ES-I3 (cell line): ENCODE results near the gene NECTIN2.
A peak's percentile ranks its signal among the peaks of the same experiment; 100 is the strongest.
"Not testable (repeated sequence)": the region's sequence is repeated elsewhere in the genome, so short reads cannot be mapped to it uniquely, and the experiment has no call there.

Experiments used
- H3K36me3 ChIP-seq: 2 replicates; pipeline ENCODE4 v1.6.1; 2013; ENCODE audit warnings: mild to moderate bottlenecking, low read length, control low read depth, moderate library complexity; ENCODE audit not compliant: insufficient read depth
- H3K4me1 ChIP-seq: 2 replicates; pipeline ENCODE4 v1.6.1; 2013; ENCODE audit warnings: mild to moderate bottlenecking, control low read depth, low read length; ENCODE audit not compliant: insufficient read depth
- H3K9ac ChIP-seq: 2 replicates; pipeline ENCODE4 v1.6.1; 2013; ENCODE audit warnings: low read depth, mild to moderate bottlenecking, low read length, moderate library complexity
- H3K9me3 ChIP-seq: 2 replicates; pipeline ENCODE4 v1.6.1; 2013; ENCODE audit warnings: mild to moderate bottlenecking, low read length, moderate library complexity; ENCODE audit not compliant: control insufficient read depth, insufficient read depth

The NECTIN2 gene

GRCh38 chr19:44878120-44878865, 32.2 kb downstream of the NECTIN2 start:
- no peaks in the 10 kb centered on the region for H3K9me3 ChIP-seq
- peaks cover 39% of the 10 kb centered on the region for H3K4me1 ChIP-seq
- H3K9ac ChIP-seq, result no peak overlapping the region
- H3K36me3 ChIP-seq, result peaks cover 21% of the 10 kb centered on the region; the same call in 1 of the 2 replicates

- peaks cover 20% of the 10 kb centered on the region; the same call in 1 of the 2 replicates for H3K36me3 ChIP-seq
- no peak overlapping the region for H3K9ac ChIP-seq
Observed at GRCh38 chr19:44879309-44880065, 33.4 kb downstream of the NECTIN2 start.

GRCh38 chr19:44882063-44882462, 36.0 kb downstream of the NECTIN2 start:
- Histone ChIP-seq H3K9ac (no peak overlapping the region), H3K9me3 (no peaks in the 10 kb centered on the region), H3K36me3 (no peaks in the 10 kb centered on the region; the same call in 1 of the 2 replicates), H3K4me1 (peaks cover 25% of the 10 kb centered on the region)

More at GRCh38 chr19:44879309-44880065, 33.4 kb downstream of the NECTIN2 start:
- Histone ChIP-seq H3K9me3 (no peaks in the 10 kb centered on the region), H3K4me1 (peaks cover 39% of the 10 kb centered on the region)

- H3K9ac ChIP-seq, H3K9me3 ChIP-seq, H3K36me3 ChIP-seq: not testable (repeated sequence)
- peaks cover 20% of the 10 kb centered on the region for H3K4me1 ChIP-seq
Observed at GRCh38 chr19:44882619-44883397, 36.7 kb downstream of the NECTIN2 start.

- no peak overlapping the region for H3K9ac ChIP-seq
- H3K36me3 ChIP-seq, result no peaks in the 10 kb centered on the region; the same call in 1 of the 2 replicates
- H3K4me1 ChIP-seq, result peaks cover 16% of the 10 kb centered on the region
- no peaks in the 10 kb centered on the region for H3K9me3 ChIP-seq
Observed at GRCh38 chr19:44883922-44884321, 37.8 kb downstream of the NECTIN2 start.

GRCh38 chr19:44884566-44884965, 38.5 kb downstream of the NECTIN2 start:
- Histone ChIP-seq H3K9me3 (no peaks in the 10 kb centered on the region), H3K36me3 (no peaks in the 10 kb centered on the region; the same call in 1 of the 2 replicates), H3K4me1 (peaks cover 11% of the 10 kb centered on the region), H3K9ac (no peak overlapping the region)

- Histone ChIP-seq H3K4me1 (peaks cover 10% of the 10 kb centered on the region), H3K36me3 (no peaks in the 10 kb centered on the region; the same call in 1 of the 2 replicates), H3K9ac (no peak overlapping the region), H3K9me3 (no peaks in the 10 kb centered on the region)
Observed at GRCh38 chr19:44886141-44886540, 40.0 kb downstream of the NECTIN2 start.

- Histone ChIP-seq H3K36me3 (peaks cover 3% of the 10 kb centered on the region; the same call in 1 of the 2 replicates), H3K9ac (no peak overlapping the region), H3K9me3 (no peaks in the 10 kb centered on the region), H3K4me1 (peaks cover 7% of the 10 kb centered on the region; the same call in 1 of the 2 replicates)
Observed at GRCh38 chr19:44887648-44888047, 41.6 kb downstream of the NECTIN2 start.

GRCh38 chr19:44888335-44888734, 42.2 kb downstream of the NECTIN2 start:
- H3K9ac ChIP-seq, H3K9me3 ChIP-seq: not testable (repeated sequence)

GRCh38 chr19:44889830-44890365, 43.8 kb downstream of the NECTIN2 start:
- peaks cover 7% of the 10 kb centered on the region; the same call in 1 of the 2 replicates for H3K4me1 ChIP-seq
- H3K9ac ChIP-seq, result peak overlapping the region; percentile 61
- H3K36me3 ChIP-seq, result peaks cover 14% of the 10 kb centered on the region
- H3K9me3 ChIP-seq, result no peaks in the 10 kb centered on the region

More at GRCh38 chr19:44888335-44888734, 42.2 kb downstream of the NECTIN2 start:
- H3K4me1 ChIP-seq, H3K36me3 ChIP-seq: not testable (repeated sequence)

- Histone ChIP-seq H3K9ac (peak overlapping the region; percentile 61), H3K9me3 (no peaks in the 10 kb centered on the region), H3K36me3 (peaks cover 14% of the 10 kb centered on the region), H3K4me1 (peaks cover 7% of the 10 kb centered on the region; the same call in 1 of the 2 replicates)
Observed at GRCh38 chr19:44890366-44891015, 44.4 kb downstream of the NECTIN2 start.

- peak within 1 kb of the TSS; percentile 61 for H3K9ac ChIP-seq
- peaks cover 7% of the 10 kb centered on the region; the same call in 1 of the 2 replicates for H3K4me1 ChIP-seq
- no peaks in the 10 kb centered on the region for H3K9me3 ChIP-seq
- H3K36me3 ChIP-seq, result peaks cover 17% of the 10 kb centered on the region
Observed at GRCh38 chr19:44891016-44891882, 45.2 kb downstream of the NECTIN2 start, which contains the start of gene TOMM40. Gene TOMM40, plus strand, starts transcription at chr19:44891254. Its CDS starts 162 bp downstream, at chr19:44891416.

GRCh38 chr19:44892932-44893331, 46.8 kb downstream of the NECTIN2 start:
- H3K4me1 ChIP-seq, result peaks cover 7% of the 10 kb centered on the region; the same call in 1 of the 2 replicates
- H3K9ac ChIP-seq, result no peak overlapping the region
- peaks cover 22% of the 10 kb centered on the region for H3K36me3 ChIP-seq
- no peaks in the 10 kb centered on the region for H3K9me3 ChIP-seq
